Ovary (tissue), 3 donors: Measurements from ENCODE around the gene RNF40.

ENCODE experiments used
- POLR2A ChIP-seq: fragments of 450-650 bp; IDR thresholded peaks from one replicate; pipeline ENCODE4 v1.6.1; 2017; ENCODE audit warnings: antibody characterized with exemption, mild to moderate bottlenecking, moderate library complexity
- TF ChIP-seq, protein P1 (sequence below), 3 donors: fragments of 450-650 bp in 2 of 3; fragments of 200-600 bp in 1 of 3; IDR thresholded peaks; one replicate each; pipeline versions ENCODE4 v1.5.1 to v1.8.0; 2016 to 2022; ENCODE audit warnings: antibody characterized with exemption in 3 of 3, mild to moderate bottlenecking in 1 of 3
- donor health status: DM: no; HTN: no; CAD: no.

DNA sequence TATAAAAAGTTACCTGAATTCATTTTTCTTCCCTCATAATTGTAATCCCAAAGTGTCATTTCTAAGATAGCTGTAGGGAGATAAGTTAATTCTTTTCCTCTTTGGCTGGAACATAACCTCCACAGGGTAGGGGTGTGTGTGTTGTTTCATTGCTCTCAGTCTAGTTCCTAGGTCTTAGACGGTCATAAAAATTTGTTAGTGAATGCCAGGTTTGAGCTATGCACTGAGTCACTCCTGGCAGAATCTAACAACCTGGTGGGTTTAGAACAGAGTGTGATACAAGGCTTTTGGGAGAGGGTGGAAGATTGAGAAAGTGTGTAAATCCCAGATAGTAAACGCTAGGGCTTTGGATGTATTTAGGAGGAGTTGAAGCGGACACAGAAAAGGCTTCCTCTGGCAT is 14.8 kb upstream of the RNF40 start:
- TF ChIP-seq, protein P1, sequence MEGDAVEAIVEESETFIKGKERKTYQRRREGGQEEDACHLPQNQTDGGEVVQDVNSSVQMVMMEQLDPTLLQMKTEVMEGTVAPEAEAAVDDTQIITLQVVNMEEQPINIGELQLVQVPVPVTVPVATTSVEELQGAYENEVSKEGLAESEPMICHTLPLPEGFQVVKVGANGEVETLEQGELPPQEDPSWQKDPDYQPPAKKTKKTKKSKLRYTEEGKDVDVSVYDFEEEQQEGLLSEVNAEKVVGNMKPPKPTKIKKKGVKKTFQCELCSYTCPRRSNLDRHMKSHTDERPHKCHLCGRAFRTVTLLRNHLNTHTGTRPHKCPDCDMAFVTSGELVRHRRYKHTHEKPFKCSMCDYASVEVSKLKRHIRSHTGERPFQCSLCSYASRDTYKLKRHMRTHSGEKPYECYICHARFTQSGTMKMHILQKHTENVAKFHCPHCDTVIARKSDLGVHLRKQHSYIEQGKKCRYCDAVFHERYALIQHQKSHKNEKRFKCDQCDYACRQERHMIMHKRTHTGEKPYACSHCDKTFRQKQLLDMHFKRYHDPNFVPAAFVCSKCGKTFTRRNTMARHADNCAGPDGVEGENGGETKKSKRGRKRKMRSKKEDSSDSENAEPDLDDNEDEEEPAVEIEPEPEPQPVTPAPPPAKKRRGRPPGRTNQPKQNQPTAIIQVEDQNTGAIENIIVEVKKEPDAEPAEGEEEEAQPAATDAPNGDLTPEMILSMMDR (IDR thresholded peaks at IDR 0.05), result no peak
- TF ChIP-seq POLR2A, result no peak
